KBM-7 (cell line): ENCODE measurements around the gene NOS1AP.

Experiments
- DNase-seq: peaks from one replicate; pipeline ENCODE4 v3.0.0-alpha.2; 2015
- in situ Hi-C: fragments of 300-500 bp; cut with MboI; formaldehyde crosslinking; loops from 2 replicates; pipeline ENCODE4 v1.14.3; 2020; ENCODE audit warnings: low sequenced_read_pairs, low pct_unique_long_range_greater_than_20kb, mixed read lengths

The NOS1AP gene

GRCh38 chr1:162258394-162258793, 188.9 kb downstream of the NOS1AP start:
- no peak for DNase-seq
- in situ Hi-C loops: no loop called here

GRCh38 chr1:162259894-162260455, 190.5 kb downstream of the NOS1AP start:
- in situ Hi-C loops: no loop called here
- DNase-seq: no peak

- in situ Hi-C loops: no loop called here
- no peak for DNase-seq
These were observed 194.6 kb downstream of the NOS1AP start for GRCh38 chr1:162264108-162264507.

- DNase-seq: no peak
- in situ Hi-C loops: no loop called here
These were observed 196.5 kb downstream of the NOS1AP start for GRCh38 chr1:162265983-162266382.

- DNase-seq: no peak
- in situ Hi-C loops: no loop called here
These were observed 200.7 kb downstream of the NOS1AP start for GRCh38 chr1:162270016-162270770.

GRCh38 chr1:162271972-162272371, 202.5 kb downstream of the NOS1AP start:
- in situ Hi-C loops: no loop called here
- DNase-seq: no peak

- DNase-seq: no peak
- in situ Hi-C loops: no loop called here
These were observed 202.9 kb downstream of the NOS1AP start for GRCh38 chr1:162272419-162272818.

GRCh38 chr1:162275622-162276175, 206.2 kb downstream of the NOS1AP start:
- in situ Hi-C loops: no loop called here
- DNase-seq: no peak

- in situ Hi-C loops: no loop called here
- DNase-seq: peak; percentile 23
These were observed 207.0 kb downstream of the NOS1AP start for GRCh38 chr1:162276493-162276892.

GRCh38 chr1:162279136-162279498, 209.6 kb downstream of the NOS1AP start:
- no peak for DNase-seq
- in situ Hi-C loops: no loop called here

- DNase-seq: no peak
- in situ Hi-C loops: no loop called here
These were observed 211.9 kb downstream of the NOS1AP start for GRCh38 chr1:162281426-162281825.

GRCh38 chr1:162283657-162284056, 214.2 kb downstream of the NOS1AP start:
- no peak for DNase-seq
- in situ Hi-C loops: no loop called here

- in situ Hi-C loops: no loop called here
- DNase-seq: no peak
These were observed 214.9 kb downstream of the NOS1AP start for GRCh38 chr1:162284206-162284955.

GRCh38 chr1:162285149-162285561, 215.7 kb downstream of the NOS1AP start:
- no peak for DNase-seq
- in situ Hi-C loops: no loop called here

- in situ Hi-C loops: no loop called here
- no peak for DNase-seq
These were observed 221.5 kb downstream of the NOS1AP start for GRCh38 chr1:162291000-162291399.

- no peak for DNase-seq
These were observed 222.9 kb downstream of the NOS1AP start for GRCh38 chr1:162292422-162292849.

GRCh38 chr1:162293073-162293692, 223.7 kb downstream of the NOS1AP start:
- no peak for DNase-seq
- in situ Hi-C loops: no loop called here

More at GRCh38 chr1:162292422-162292849, 222.9 kb downstream of the NOS1AP start:
- in situ Hi-C loops: no loop called here

- in situ Hi-C loops: no loop called here
These were observed 224.5 kb downstream of the NOS1AP start for GRCh38 chr1:162294015-162294414.

GRCh38 chr1:162297208-162297607, 227.7 kb downstream of the NOS1AP start:
- in situ Hi-C loops: no loop called here
- no peak for DNase-seq

More at GRCh38 chr1:162294015-162294414, 224.5 kb downstream of the NOS1AP start:
- no peak for DNase-seq
